ENCODE results near the gene ATP10B. TPM values are rescaled to one million over a fixed set of nuclear protein-coding genes. Genes with fewer than 3 reads are reported as not detected.

The ATP10B gene
- total and polyA plus RNA-seq, 2 of the 8 experiments (the other 6 are each of a cell fraction or from before 2014, with no cell fraction given), result 0.06 to 0.11 TPM

GRCh38 chr5:160675988-160676387, 176.0 kb downstream of the ATP10B start:
- Histone ChIP-seq H3K36me3 (ENCODE audit: control insufficient read depth in 2 of 4, insufficient read depth in 4 of 4, low read length in 3 of 4) (no peaks in the 10 kb centered on the region), H2AFZ (ENCODE audit: low read length) (no peak overlapping the region), H3K4me1 (replicated peaks in 1 of 4; ENCODE audit: control insufficient read depth in 3 of 4, insufficient read depth in 4 of 4, low read length in 3 of 4) (no peaks in the 10 kb centered on the region), H2AK5ac (ENCODE audit: low read depth, low read length) (no peak overlapping the region), H2BK12ac (ENCODE audit: low read depth, low read length) (no peak overlapping the region), H3K79me2 (ENCODE audit: control insufficient read depth in 1 of 2, insufficient read depth in 2 of 2, low read length in 2 of 2) (no peaks in the 10 kb centered on the region), H2BK20ac (ENCODE audit: low read length) (no peak overlapping the region), H3K56ac (replicated peaks; ENCODE audit: insufficient read length, low read depth, low read length) (no peak overlapping the region), H3K4me3 (ENCODE audit: extremely low read depth in 1 of 4, insufficient read depth in 2 of 4, low read depth in 3 of 4, low read length in 4 of 4) (no peak overlapping the region), H4K5ac (ENCODE audit: insufficient read length, low read depth, low read length) (no peak overlapping the region), H3K4me2 (ENCODE audit: insufficient read depth in 1 of 2, low read depth in 2 of 2, low read length in 2 of 2) (no peak overlapping the region), H3K27ac (ENCODE audit: low read depth, low read length) (no peak overlapping the region), H4K20me1 (replicated peaks in 1 of 2; ENCODE audit: control insufficient read depth in 1 of 2, insufficient read depth in 2 of 2, low read length in 2 of 2) (no peaks in the 10 kb centered on the region), H3K79me1 (ENCODE audit: low read depth, low read length) (no peaks in the 10 kb centered on the region), H3K14ac (ENCODE audit: insufficient read length) (no peak overlapping the region), H2BK15ac (ENCODE audit: low read length) (no peak overlapping the region), H3K27me3 (replicated peaks in 1 of 4; ENCODE audit: control insufficient read depth in 3 of 4, extremely low read depth in 1 of 4, insufficient read depth in 3 of 4, low read length in 3 of 4) (peaks cover 0 to 1% (median 0%) of the 10 kb centered on the region in 4 experiments; a peak in 1 of 7 replicates), H4K8ac (ENCODE audit: extremely low read depth, insufficient read depth, low read length) (no peak overlapping the region), H3K9ac (replicated peaks in 1 of 4; ENCODE audit: extremely low read depth in 1 of 4, low read depth in 3 of 4, low read length in 3 of 4) (no peak overlapping the region), H3K23me2 (ENCODE audit: low read depth, low read length) (no peaks in the 10 kb centered on the region), H3K23ac (ENCODE audit: insufficient read length) (no peak overlapping the region), H3K18ac (ENCODE audit: extremely low read depth, low read length) (no peak overlapping the region), H4K91ac (replicated peaks; ENCODE audit: insufficient read length, low read length) (no peak overlapping the region), H3K4ac (replicated peaks; ENCODE audit: insufficient read length, low read depth, low read length) (no peak overlapping the region), H2BK120ac (replicated peaks; ENCODE audit: low read depth, low read length) (no peak overlapping the region), H3K9me3 (ENCODE audit: insufficient read depth in 2 of 2, low read depth in 1 of 2, low read length in 1 of 2) (no peaks in the 10 kb centered on the region), H2BK5ac (ENCODE audit: low read depth, low read length) (no peak overlapping the region)
- POLR2A ChIA-PET (ENCODE audit: partially characterized antibody), result no interaction called here
- WGBS, 2 experiments (ENCODE audit: extremely low coverage in 1 of 2, insufficient coverage in 1 of 2, insufficient read length in 1 of 2, insufficient replicate concordance in 2 of 2, low coverage in 1 of 2, low lambda C conversion rate in 2 of 2, missing lambda C conversion rate in 1 of 2), result 85% methylated on average over 2 of the region's 2 CpGs; no CpG with 5 or more reads in 1 of the 2 experiments
- CTCF ChIA-PET (ENCODE audit: partially characterized antibody), result interaction anchor here (0.9 to 5.6 kb wide), 5 partner anchors 13 to 217 kb away, joined by 3 to 26 read pairs (median 4); no protein-coding TSS in a partner anchor
- DNase-seq (ENCODE audit: low read depth in 1 of 2, low spot score in 2 of 2) (no peak), FAIRE-seq (no peak)
- TF ChIP-seq RAD21 (IDR thresholded peaks at IDR 0.05 in 1 of 2, conservative IDR thresholded peaks at IDR 0.05 in 1 of 2; ENCODE audit: low read depth in 2 of 2, low read length in 2 of 2), result peak; percentile 4 to 25; a peak in 2 of 4 replicates

All from H1 (cell line).